Measurements from ENCODE around the gene SHROOM3.
"Not testable (repeated sequence)": the region's sequence is repeated elsewhere in the genome, so short reads cannot be mapped to it uniquely, and the experiment has no call there.

The SHROOM3 gene

DNA sequence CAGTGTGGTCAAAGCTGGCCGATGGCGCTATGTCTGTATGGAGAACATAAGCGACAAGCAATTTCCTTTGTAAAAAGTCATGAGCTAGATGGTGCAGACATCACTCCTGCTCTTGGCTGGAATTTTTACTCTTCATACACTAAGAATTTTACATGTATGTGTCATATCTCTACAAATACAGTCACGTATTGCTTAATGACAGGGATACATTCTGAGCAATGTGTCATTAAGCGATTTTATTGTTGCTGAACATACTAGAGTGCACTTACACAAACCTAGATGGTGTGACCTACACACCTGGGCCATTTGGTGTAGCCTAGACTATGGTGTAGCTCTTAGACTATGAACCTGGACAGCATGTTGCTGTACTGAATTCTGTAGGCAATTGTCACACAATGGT lies 277.5 kb downstream of the SHROOM3 start:
- in situ Hi-C loops (cut with HindIII; ENCODE audit: low sequenced_read_pairs) = no loop called here

DNA sequence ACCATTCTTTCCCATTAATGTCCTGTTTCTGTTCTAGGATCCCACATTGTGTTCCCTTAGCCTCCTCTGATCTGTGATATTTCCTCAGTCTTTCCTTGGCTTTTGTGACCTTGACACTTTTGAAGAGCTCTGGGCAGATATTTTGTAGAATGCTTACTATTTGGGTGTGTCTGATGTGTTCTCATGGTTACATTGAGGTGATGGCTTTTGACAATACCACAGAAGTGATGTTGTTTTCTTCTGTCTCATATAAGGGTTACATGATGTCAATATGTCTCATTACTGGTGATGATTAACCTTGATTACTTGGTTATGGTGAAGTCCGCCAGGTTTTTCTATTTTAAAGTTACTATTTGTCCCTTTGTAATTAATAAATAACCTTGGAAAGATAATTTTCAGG lies 279.2 kb downstream of the SHROOM3 start:
- in situ Hi-C loops (cut with HindIII; ENCODE audit: low sequenced_read_pairs) = no loop called here

DNA sequence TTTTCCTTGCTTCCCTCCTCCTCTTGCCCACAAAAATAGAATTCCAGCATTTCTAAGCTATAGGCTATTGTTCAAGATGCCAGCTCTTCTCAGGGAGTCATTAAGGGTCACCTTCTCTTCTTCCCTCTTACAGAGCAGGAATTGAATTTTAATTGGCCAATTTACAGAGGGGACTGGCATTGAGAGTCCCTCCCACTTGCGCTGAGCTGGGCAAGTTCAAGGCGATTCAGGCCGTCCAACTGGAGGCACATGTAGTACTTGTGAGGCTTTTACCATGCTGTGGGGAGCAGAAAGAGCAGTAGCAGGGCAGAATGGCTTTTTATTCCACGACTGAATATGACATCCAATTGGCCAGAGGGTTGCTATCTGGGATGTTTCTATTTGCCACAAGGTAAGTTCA lies 281.0 kb downstream of the SHROOM3 start:
- in situ Hi-C loops (cut with HindIII; ENCODE audit: low sequenced_read_pairs) = no loop called here

DNA sequence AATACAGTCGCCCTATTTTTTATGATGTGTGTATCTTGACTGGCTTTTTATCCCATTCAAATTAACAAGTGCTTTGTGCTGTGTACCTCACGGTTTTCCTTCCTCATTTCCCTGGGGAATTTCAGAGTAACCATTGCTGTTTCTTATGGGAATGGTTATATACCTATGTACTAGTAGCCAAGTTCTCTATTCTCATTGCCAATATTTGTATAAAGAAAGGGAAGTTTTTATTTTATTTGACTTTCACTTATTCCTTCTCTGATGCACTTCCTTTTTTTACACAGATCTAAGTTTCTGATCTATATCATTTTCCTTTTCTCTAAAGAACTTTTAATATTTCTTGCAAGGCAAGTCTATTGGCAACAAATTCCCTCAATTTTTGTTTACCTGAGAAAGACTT lies 281.6 kb downstream of the SHROOM3 start:
- in situ Hi-C loops (cut with HindIII; ENCODE audit: low sequenced_read_pairs) = no loop called here

DNA sequence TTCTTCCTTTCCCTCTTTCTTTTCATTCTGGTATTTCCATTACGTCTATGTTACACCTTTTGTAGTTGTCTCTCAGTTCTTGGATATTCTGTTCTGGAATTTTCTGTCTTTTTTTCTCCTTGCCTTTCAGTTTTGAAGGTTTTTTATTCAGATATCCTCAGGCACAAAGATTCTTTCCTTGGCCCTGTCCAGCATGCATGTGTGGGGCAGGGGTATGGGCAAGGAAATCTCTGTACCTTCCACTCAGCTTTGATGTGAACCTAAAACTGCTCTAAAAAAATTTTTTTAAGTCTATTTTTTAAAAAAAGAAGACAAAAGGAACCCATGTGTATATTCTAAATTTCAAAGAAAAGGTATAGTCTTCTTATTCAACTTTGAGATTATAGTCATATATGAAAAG lies 282.4 kb downstream of the SHROOM3 start:
- in situ Hi-C loops (cut with HindIII; ENCODE audit: low sequenced_read_pairs) = no loop called here

DNA sequence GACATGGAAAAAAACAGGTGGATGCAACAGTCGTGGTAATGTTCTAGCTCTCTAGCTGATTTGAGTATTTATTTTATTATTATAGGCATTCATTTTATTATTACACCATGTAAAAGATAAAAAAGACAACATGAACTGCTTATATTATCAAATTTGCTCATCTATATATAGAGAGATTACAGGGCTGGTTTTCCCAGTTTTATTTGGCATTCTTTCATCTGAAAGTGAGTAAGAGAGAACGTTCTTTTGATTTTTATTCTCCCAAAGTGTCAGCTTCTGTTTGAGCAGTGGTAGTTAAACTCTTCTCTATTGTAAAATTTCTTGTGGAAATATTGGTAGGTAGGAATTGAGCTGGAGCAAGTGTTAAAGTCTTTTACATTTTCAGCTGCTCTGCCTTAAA lies 283.0 kb downstream of the SHROOM3 start:
- in situ Hi-C loops (cut with HindIII; ENCODE audit: low sequenced_read_pairs) = no loop called here

DNA sequence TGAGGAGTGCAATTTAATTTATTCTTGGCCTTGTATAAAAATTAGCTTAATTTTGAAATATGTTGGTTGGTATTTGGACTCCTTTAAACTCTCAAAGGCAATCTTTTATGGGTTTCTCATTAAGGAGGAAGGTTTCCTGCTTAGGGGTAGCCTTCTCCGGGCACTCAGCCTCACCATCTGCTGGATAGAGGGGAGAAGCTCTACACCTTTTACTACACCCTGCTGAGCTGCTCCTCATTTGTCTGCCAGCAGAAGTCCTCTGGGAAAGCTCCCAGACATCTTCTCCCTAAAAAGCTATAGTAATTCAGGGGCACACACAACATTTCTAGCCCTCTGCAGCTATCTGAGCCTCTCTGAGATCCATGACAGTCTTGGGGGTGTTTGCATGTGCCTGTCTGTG lies 283.8 kb downstream of the SHROOM3 start:
- in situ Hi-C loops (cut with HindIII; ENCODE audit: low sequenced_read_pairs) = no loop called here

DNA sequence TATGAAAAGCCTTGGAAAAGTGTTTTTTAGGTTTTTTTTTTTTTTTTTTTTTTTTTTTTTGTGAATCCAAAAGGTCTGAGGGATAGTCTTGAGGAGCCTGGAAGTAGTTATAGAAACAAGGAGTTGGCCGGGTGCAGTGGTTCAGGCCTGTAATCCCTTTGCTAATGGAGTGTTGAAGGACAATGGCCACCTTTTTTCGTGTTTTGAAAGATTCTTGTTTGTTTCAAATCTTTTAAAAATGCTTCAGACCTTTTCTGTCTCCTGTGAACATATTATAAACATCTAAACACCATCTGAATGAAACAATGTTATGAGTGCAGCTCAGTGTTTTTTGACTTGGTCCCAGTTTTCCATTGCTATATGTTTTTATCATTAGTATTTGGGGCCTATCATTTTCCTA lies 285.1 kb downstream of the SHROOM3 start:
- in situ Hi-C loops (cut with HindIII; ENCODE audit: low sequenced_read_pairs) = no loop called here

DNA sequence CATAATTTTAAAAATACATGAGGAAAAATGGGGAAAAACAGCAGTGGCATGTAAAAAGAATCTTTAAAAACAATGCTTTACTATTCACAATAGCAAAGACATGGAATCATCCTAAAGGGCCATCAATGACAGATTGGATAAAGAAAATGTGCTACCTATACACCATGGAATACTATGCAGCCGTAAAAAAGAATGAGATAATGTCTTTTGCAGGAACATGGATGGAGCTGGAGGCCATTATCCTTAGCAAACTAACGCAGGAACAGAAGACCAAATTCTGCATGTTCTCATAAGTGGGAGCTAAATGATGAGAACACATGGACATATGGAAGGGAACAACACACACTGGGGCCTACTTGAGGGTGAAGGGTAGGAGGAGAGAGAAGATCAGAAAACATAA lies 287.1 kb downstream of the SHROOM3 start:
- in situ Hi-C loops (cut with HindIII; ENCODE audit: low sequenced_read_pairs) = not testable (repeated sequence)

DNA sequence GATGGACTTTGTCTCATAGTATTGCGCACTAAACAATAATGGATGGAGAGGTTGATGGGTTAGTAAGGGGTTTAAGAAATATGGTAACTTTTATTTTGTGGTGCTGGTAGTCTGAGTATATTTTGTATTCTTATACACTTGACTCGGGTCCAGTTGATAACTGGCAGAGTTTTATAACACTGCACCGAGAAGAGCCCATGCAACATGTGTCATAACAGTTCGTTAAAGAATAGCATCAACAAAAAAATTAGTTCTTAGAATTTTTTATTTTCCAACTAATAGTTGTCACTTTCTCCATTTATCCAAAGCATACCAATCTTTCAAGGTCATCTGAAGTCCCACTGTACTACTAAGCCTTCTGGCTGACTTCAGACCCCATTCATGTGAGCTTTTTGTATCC lies 287.8 kb downstream of the SHROOM3 start:
- in situ Hi-C loops (cut with HindIII; ENCODE audit: low sequenced_read_pairs) = no loop called here

DNA sequence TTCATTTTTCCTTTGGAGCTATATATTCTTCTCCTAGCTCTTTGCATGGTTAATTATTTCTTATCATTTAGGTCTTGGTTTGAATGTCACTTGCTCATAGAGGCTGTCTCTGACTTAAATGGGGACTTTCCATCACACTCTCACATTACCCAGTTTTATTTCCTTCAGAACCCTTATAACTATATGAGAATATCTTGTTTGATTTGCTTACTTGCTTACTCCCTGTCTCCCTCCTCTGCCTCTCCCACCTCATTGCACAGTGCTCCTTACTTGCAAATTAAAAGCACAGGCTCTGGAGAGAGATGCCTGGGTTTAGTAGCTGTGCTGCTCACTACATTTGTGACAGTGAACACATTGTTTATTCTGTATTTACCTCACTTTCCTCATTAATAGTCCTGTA lies 288.3 kb downstream of the SHROOM3 start:
- in situ Hi-C loops (cut with HindIII; ENCODE audit: low sequenced_read_pairs) = no loop called here

DNA sequence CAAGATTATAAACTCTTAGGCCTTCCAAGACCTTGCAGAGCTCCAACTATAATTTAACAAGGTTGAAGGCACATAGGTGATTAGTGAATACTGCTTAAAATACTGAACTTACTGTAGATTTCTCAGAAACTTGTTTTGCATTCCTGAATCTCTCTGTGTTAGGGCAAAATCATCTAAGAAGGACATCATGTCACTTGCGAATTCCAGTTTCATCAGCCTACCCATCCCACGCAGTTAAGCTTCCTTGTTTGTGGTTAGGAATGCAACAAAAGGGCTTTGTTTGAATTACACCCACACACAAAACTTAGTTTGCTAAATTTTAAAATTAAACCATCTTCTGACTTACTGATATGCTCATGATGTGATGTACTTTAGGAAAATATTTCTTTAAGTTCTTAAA lies 288.9 kb downstream of the SHROOM3 start:
- in situ Hi-C loops (cut with HindIII; ENCODE audit: low sequenced_read_pairs) = no loop called here

DNA sequence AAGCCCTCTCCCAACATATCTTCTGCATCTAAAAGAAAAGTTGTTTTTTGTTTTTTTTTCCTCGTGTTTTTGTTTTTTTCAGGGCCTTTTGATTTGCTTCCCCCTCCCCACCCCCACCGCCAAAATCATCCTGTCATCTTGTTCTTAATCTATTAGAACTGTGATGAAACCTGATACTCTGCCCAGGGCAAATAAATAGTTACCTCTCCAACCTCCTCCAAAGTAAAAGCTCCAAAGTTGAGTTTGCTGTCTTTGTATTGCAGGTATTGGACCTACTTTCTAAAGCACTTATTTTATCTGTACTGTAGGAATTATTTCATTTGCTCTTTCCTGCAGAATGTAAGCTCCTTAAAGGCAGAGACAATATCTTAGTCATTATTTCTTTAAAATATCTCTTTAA lies 290.0 kb downstream of the SHROOM3 start:
- in situ Hi-C loops (cut with HindIII; ENCODE audit: low sequenced_read_pairs) = no loop called here

DNA sequence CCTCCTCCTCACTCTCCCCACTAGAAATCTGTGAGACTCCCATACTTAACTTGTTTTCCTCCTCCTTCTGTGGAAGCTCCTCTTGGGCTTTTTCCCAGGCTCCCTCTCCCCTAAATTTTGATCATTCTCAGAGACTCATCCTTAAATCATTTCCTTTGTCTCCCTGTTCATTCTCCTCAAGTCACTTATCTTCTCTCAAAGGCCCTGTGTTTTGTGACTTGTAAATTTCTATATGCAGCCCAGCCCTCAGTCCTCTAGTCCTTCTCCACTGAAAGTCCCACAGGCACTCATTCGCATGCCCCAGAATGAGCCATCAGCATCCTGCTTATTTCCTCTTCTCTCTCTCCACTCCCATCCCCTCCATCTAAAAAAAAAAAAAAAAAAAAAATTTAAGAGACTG lies 291.1 kb downstream of the SHROOM3 start:
- in situ Hi-C loops (cut with HindIII; ENCODE audit: low sequenced_read_pairs) = no loop called here

DNA sequence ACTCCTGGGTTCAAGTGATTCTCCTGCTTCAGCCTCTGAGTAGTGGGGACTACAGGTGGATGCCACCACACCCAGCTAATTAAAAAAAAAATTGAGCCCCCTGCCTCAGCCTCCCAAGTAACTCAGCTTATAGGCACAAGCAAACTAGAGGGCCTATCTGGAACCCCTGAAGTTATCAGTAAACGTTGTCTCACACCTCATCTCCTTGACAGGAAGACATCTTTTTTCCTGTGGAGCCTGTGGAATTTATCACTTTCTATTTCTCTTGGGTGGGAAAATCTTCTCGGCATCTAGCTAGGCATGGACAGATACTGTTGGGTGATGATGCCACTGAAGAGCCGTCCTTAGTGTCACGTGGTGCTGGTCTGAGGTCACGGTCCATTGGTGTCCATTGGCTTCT lies 291.6 kb downstream of the SHROOM3 start:
- in situ Hi-C loops (cut with HindIII; ENCODE audit: low sequenced_read_pairs) = no loop called here

DNA sequence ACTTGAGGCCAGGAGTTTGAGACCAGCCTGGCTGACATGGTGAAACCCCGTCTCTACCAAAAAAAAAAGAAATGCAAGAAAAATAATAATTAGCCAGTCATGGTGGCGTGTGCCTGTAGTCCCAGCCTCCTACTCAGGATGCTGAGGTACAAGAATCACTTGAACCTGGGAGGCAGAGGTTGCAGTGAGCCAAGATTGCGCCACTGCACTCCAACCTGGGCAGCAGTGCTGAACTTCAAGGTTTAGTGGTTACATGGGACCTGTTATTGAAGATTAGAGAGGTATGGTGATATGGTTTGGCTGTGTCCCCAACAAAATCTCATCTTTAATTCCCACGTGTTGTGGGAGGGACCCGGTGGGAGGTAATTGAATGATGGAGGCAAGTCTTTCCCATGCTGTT lies 292.9 kb downstream of the SHROOM3 start:
- in situ Hi-C loops (cut with HindIII; ENCODE audit: low sequenced_read_pairs) = not testable (repeated sequence)

DNA sequence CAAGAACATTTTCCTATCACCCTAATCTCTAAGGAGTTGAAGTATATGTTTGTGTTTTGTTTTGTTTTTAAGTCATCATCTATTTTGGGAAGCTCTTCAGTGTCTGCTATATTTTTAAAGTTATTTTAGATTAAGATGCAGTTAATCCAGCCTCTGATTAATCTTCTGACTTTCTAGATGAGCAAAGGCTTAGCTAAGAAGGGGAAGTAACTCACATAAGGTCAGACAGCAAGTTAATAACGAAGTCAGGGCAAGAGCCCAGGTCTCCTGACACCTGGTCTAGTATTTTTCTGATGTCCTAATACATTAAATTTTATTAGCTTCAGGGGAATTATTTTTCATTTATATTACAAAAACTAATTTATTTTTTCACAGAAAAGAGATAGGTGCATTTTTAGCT lies 294.4 kb downstream of the SHROOM3 start:
- in situ Hi-C loops (cut with HindIII; ENCODE audit: low sequenced_read_pairs) = no loop called here

DNA sequence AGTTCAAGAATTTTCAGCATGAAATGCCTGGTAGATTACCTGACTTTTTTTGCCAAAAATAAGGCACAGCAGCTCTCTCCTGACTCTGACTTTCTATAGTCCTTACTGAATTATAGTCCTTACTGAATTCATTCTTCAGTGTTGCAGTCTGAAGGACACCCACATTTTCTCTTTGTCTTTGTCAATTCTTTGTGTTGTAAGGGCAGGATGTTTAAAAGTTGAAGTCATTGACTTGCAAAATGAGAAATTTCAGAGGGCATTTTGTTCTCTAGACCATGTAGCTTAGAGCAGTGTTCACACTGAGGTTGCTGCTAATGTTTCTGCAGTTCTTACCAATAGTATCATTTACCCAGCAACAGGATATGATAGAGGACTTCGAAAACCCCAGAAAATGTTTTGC lies 295.0 kb downstream of the SHROOM3 start:
- in situ Hi-C loops (cut with HindIII; ENCODE audit: low sequenced_read_pairs) = loop anchor here (5.0 kb wide), 1 partner anchor 93 kb away; no protein-coding TSS in a partner anchor

DNA sequence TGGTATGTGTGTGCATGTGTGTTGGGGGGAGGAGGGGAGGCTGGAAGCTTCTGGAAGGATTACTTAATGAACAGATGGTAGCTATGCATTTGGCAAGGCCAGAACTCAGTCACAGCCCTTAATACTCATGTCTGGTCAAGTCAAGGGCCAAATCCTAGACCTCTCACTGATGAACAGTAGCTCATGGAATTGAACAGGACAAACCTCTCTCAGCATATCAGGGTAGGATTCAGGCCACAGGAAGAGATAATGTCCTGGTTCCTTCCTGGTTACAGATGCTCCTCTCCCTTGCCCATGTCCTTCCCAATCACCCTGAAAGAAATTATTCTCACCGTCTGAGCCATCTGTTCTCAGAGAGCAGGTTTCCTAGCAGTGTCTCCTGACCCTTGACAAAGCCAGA lies 297.2 kb downstream of the SHROOM3 start:
- in situ Hi-C loops (cut with HindIII; ENCODE audit: low sequenced_read_pairs) = loop anchor here (5.0 kb wide), 1 partner anchor 95 kb away; no protein-coding TSS in a partner anchor

DNA sequence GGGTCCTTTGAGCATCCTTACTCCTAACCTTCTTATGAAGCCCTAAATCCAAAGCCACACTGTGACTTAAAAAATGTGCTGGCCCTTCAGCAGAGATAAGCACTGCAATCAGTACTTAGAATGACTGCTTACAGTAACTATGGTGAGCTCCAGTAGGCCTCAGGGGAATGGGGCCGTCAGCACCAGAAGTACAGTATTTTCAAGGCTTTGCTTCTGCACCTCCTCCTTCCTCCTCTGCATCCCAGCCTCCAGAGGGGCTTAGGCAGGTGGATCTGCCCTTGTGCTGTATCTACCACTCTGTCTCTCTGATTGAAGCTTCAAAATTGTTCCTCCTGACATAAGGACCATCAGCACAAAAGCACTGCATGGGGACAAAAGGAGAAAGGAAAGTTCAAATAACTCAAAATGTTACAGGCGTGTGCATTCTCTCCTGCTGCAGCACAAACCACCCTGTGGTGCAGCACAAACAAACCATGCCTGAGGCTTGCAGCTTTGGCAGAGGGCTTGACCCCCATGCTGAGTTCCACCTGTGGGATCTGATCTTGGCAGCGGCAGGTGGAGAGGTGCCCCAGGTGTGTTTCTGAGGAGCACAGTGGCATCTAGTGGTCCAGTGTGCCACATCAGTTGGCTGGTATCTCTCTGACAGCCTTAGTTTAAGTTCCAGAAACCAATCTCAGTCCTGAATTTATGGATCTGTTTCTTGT lies 298.2 kb downstream of the SHROOM3 start:
- in situ Hi-C loops (cut with HindIII; ENCODE audit: low sequenced_read_pairs) = loop anchor here (5.0 kb wide), 1 partner anchor 96 kb away; no protein-coding TSS in a partner anchor

DNA sequence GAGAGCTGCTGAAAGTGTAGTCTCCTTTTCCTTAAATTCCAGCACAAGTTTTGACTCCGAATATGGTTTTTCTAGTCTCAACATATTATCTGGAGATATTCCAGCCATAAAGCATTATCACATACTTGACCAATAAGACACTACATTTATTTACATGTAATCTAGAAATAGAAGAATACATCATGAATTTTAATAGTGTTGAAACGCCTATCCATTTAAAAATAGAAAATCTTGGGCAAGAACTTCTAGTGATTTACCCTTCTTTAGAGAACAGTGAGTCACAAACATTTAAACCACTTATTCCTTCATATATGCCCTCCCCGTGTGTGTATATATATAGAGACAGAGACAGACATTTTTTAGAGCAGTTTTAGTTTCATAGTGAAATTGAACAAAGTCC lies 301.4 kb downstream of the SHROOM3 start:
- in situ Hi-C loops (cut with HindIII; ENCODE audit: low sequenced_read_pairs) = no loop called here

DNA sequence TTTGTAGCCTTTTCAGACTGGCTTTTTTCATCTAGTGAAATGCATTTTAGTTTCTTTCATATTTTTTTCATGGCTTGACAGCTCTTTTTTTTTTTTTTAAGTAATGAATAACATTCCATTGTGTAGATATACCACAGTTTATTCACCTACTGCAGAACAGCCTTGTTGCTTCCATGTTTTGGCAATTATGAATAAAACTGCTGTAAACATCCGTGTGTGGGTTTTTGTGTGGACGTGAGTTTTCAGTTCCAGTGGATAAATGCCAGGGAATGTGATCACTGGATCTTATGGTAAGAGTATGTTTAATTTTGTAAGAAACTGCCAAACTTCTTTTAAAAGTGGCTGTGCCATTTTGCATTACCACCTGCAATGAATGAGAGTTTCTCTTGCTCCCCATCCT lies 302.2 kb downstream of the SHROOM3 start:
- in situ Hi-C loops (cut with HindIII; ENCODE audit: low sequenced_read_pairs) = no loop called here

DNA sequence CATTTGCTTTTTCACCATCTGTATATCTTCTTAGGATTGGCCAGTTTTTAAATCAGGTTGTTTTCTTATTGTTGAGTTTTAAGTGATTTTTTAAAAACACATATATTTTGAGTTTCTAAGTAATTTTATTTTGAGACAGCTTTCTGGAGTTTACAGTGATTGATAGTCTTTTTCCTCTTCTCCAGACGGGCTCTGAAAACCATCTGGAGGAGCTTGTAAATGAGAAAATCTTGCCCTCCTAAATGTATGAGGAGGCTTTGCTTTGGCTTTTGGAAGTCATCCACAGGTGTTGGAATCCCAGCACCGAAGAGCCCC lies 302.7 kb downstream of the SHROOM3 start:
- in situ Hi-C loops (cut with HindIII; ENCODE audit: low sequenced_read_pairs) = no loop called here
